H1 (cell line): ENCODE measurements around the gene SPEM1. TPM values are rescaled to one million over a fixed set of nuclear protein-coding genes. Genes with fewer than 3 reads are reported as not detected.

Source experiments
- CTCF ChIP-seq, 3 experiments: IDR thresholded peaks; 1 replicate in 2 of 3; 2 replicates in 1 of 3; pipeline versions ENCODE4 v1.5.1 to v1.6.1; 2011; ENCODE audit warnings: low read length in 3 of 3, mild to moderate bottlenecking in 3 of 3, inconsistent platforms in 2 of 3, low read depth in 1 of 3, moderate library complexity in 1 of 3; ENCODE audit not compliant: insufficient read depth in 1 of 3; ENCODE audit errors: control extremely low read depth in 1 of 3
- HDAC6 ChIP-seq: IDR thresholded peaks from one replicate; pipeline ENCODE4 v1.7.1; 2012; ENCODE audit warnings: low read depth, mild to moderate bottlenecking, inconsistent platforms, low read length, moderate library complexity
- POLR2A ChIP-seq, 2 experiments: IDR thresholded peaks; 1 replicate in 1 of 2; 2 replicates in 1 of 2; pipeline ENCODE4 v1.6.1; 2011; ENCODE audit warnings: low read depth in 2 of 2, low read length in 2 of 2, mild to moderate bottlenecking in 2 of 2; ENCODE audit errors: control extremely low read depth in 1 of 2
- POLR2AphosphoS5 ChIP-seq: IDR thresholded peaks from 2 replicates; pipeline ENCODE4 v1.6.1; 2011; ENCODE audit warnings: low read depth, low read length
- RAD21 ChIP-seq, 2 experiments: IDR thresholded peaks in 1 of 2; conservative IDR thresholded peaks in 1 of 2; 2 replicates each; pipeline ENCODE4 v1.6.1; 2011; ENCODE audit warnings: low read depth in 2 of 2, low read length in 2 of 2, improper control_type of control experiment in 1 of 2, inconsistent platforms in 1 of 2, mild to moderate bottlenecking in 1 of 2, moderate library complexity in 1 of 2
- SAP30 ChIP-seq: fragments of 300-600 bp; sonication (generic); IDR thresholded peaks from 2 replicates; pipeline ENCODE4 v1.7.1; 2012; ENCODE audit warnings: low read length, moderate library complexity, mild to moderate bottlenecking, inconsistent platforms; ENCODE audit not compliant: insufficient read depth, insufficient replicate concordance
- SUZ12 ChIP-seq: fragments of 200-600 bp; sonication (generic); IDR thresholded peaks from 2 replicates; pipeline ENCODE4 v1.6.1; 2012; ENCODE audit warnings: mild to moderate bottlenecking, inconsistent platforms, low read length, moderate library complexity, mixed read lengths
- USF2 ChIP-seq: IDR thresholded peaks from 2 replicates; pipeline ENCODE4 v1.6.1; 2011; ENCODE audit warnings: low read length, improper control_type of control experiment
- polyA plus RNA-seq, 7 experiments: library from polyadenylated mRNA; depleted of rRNA in 3 of 7; stranded (reverse) in 5 of 7; unstranded in 2 of 7; fragments of >200 nt in 5 of 7; fragments of 200-250 nt in 2 of 7; gene quantifications; 1 replicate in 5 of 7; 2 replicates in 1 of 7; 4 replicates in 1 of 7; pipeline versions ENCODE4 v1.2.1 to v1.2.3, GENCODE V29; 2011 to 2013; ENCODE audit warnings: missing spikeins in 2 of 7, mixed read lengths in 2 of 7
- total RNA-seq: library from RNA; stranded (reverse); fragmentation: NEBNext Ultra II Directional; extraction: Animal tissue kit (Norgen Biotek cat#: 25700); gene quantifications from 2 replicates; pipeline ENCODE4 v1.2.1, GENCODE V29; 2021

SPEM1 gene
- total and polyA plus RNA-seq, 2 of the 8 experiments (the other 6 are each of a cell fraction or from before 2014, with no cell fraction given), result not detected

GRCh38 chr17:7410634-7411426 is 9.3 kb upstream of the SPEM1 start (continued):
- TF ChIP-seq CTCF (IDR thresholded peaks at IDR 0.05; ENCODE audit: control extremely low read depth in 1 of 3, insufficient read depth in 1 of 3, low read depth in 1 of 3, low read length in 3 of 3), result no peak
- no peak for TF ChIP-seq HDAC6
- TF ChIP-seq POLR2A (IDR thresholded peaks at IDR 0.05; ENCODE audit: control extremely low read depth in 1 of 2, low read depth in 2 of 2, low read length in 2 of 2), result no peak
- no peak for TF ChIP-seq POLR2AphosphoS5
- no peak for TF ChIP-seq USF2
- TF ChIP-seq SUZ12, result no peak
- no peak for TF ChIP-seq RAD21 (IDR thresholded peaks at IDR 0.05 in 1 of 2, conservative IDR thresholded peaks at IDR 0.05 in 1 of 2; ENCODE audit: low read depth in 2 of 2, low read length in 2 of 2)
- no peak for TF ChIP-seq SAP30
